Measurements from ENCODE around the gene HNF1B.
"Not testable (repeated sequence)": the region's sequence is repeated elsewhere in the genome, so short reads cannot be mapped to it uniquely, and the experiment has no call there.

HNF1B gene

GRCh38 chr17:37788526-37788925 is 43.7 kb upstream of the HNF1B start:
- no peak for TF ChIP-seq CTCF (IDR thresholded peaks at IDR 0.05; ENCODE audit: insufficient read depth, low read length, missing control alignments)
- ChIA-PET CTCF (interaction anchor here (1.3 to 2.6 kb wide), 2 partner anchors 8 to 17 kb away, joined by 3 to 13 read pairs; no protein-coding TSS in a partner anchor), POLR2A (no interaction called here)
- no peak overlapping the region for H3K4me3 ChIP-seq (ENCODE audit: low read depth, low read length)
- DNase-seq (ENCODE audit: low read depth, low spot score): no peak

- ChIA-PET CTCF (interaction anchor here (0.7 to 2.6 kb wide), 7 partner anchors 9 to 1185 kb away, joined by 3 to 13 read pairs (median 3); no protein-coding TSS in a partner anchor), POLR2A (interaction anchor here (0.5 kb wide), 1 partner anchor 207 kb away, joined by 3 read pairs; no protein-coding TSS in a partner anchor)
- no peak for DNase-seq (ENCODE audit: low read depth, low spot score)
- no peak for TF ChIP-seq CTCF (IDR thresholded peaks at IDR 0.05; ENCODE audit: insufficient read depth, low read length, missing control alignments)
- no peak overlapping the region for H3K4me3 ChIP-seq (ENCODE audit: low read depth, low read length)
Measured at GRCh38 chr17:37787055-37787757, 42.3 kb upstream of the HNF1B start.

GRCh38 chr17:37786481-37786880 is 41.6 kb upstream of the HNF1B start:
- ChIA-PET CTCF (interaction anchor here (0.9 to 2.6 kb wide), 4 partner anchors 12 to 1184 kb away, joined by 3 to 13 read pairs (median 3); no protein-coding TSS in a partner anchor), POLR2A (no interaction called here)
- H3K4me3 ChIP-seq (ENCODE audit: low read depth, low read length): no peak overlapping the region
- no peak for DNase-seq (ENCODE audit: low read depth, low spot score)
- no peak for TF ChIP-seq CTCF (IDR thresholded peaks at IDR 0.05; ENCODE audit: insufficient read depth, low read length, missing control alignments)

- DNase-seq (ENCODE audit: low read depth, low spot score); H3K4me3 ChIP-seq (ENCODE audit: low read depth, low read length): not testable (repeated sequence)
- CTCF ChIA-PET: interaction anchor here (1.3 to 2.5 kb wide), 5 partner anchors 9 to 256 kb away, joined by 3 to 9 read pairs (median 7); no protein-coding TSS in a partner anchor
Measured at GRCh38 chr17:37782460-37782859, 37.6 kb upstream of the HNF1B start.

GRCh38 chr17:37781451-37781850 is 36.6 kb upstream of the HNF1B start:
- ChIA-PET CTCF (interaction anchor here (2.5 to 3.5 kb wide), 2 partner anchors 10 to 11 kb away, joined by 7 to 31 read pairs; no protein-coding TSS in a partner anchor), POLR2A (no interaction called here)
- DNase-seq (ENCODE audit: low read depth, low spot score): no peak
- no peak overlapping the region for H3K4me3 ChIP-seq (ENCODE audit: low read depth, low read length)
- TF ChIP-seq CTCF (IDR thresholded peaks at IDR 0.05; ENCODE audit: insufficient read depth, low read length, missing control alignments): no peak

More at GRCh38 chr17:37782460-37782859, 37.6 kb upstream of the HNF1B start:
- POLR2A ChIA-PET: not testable (repeated sequence)

- DNase-seq (ENCODE audit: low read depth, low spot score): no peak
- TF ChIP-seq CTCF (IDR thresholded peaks at IDR 0.05; ENCODE audit: insufficient read depth, low read length, missing control alignments): no peak
- H3K4me3 ChIP-seq (ENCODE audit: low read depth, low read length): no peak overlapping the region
- POLR2A ChIA-PET: no interaction called here
- CTCF ChIA-PET: interaction anchor here (1.0 to 3.5 kb wide), 4 partner anchors 9 to 36 kb away, joined by 3 to 31 read pairs (median 6); no protein-coding TSS in a partner anchor
Measured at GRCh38 chr17:37779554-37779953, 34.7 kb upstream of the HNF1B start.
